Right hindlimb (tissue), 1 donor: ENCODE data around the gene BNIP5.
A peak's percentile ranks its signal among the peaks of the same experiment; 100 is the strongest.

ENCODE experiments used
- DNase-seq: peaks from one replicate; pipeline ENCODE4 v3.0.0-alpha.2; 2018

Gene BNIP5

GRCh38 chr6:36320475-36320874 is 16.2 kb downstream of the BNIP5 start:
- no peak for DNase-seq

GRCh38 chr6:36319821-36320220 is 16.9 kb downstream of the BNIP5 start:
- DNase-seq, result no peak

GRCh38 chr6:36319436-36319762 is 17.3 kb downstream of the BNIP5 start:
- DNase-seq, result no peak

DNA sequence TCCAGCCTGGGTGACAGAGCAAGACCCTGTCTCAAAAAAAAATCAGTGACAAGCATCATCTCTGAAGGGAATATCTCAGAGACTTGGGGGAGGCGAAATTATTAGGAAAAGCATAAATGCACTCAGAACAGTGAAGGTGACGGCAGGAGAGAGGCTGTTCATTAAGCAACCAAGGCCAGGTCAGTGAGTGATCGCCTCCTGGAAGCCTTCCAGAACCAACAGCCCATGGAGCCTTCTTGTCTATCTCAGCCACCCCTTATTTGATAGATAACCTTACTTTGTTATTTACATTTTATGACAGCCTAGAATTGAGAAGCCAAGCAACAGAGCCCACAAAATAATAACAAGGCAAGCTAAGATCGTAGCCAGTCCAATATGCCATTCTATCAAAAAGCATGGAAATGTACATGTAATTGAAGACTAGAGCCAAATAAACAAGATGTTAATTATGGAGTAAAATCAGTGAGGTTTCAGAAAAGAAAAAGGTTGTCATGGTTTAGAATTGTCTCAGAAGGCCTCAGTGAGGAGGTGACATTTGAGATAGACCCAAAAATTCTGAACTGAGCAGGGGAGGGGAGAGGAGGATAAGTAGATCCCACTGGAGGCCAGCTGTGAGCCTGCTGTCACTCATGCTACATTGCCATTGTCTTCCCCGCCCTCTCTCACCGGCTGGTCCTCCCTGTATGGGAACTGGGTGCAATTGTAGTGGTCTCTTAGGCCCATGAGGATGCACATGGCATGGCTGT is 17.8 kb downstream of the BNIP5 start:
- DNase-seq, result no peak

DNA sequence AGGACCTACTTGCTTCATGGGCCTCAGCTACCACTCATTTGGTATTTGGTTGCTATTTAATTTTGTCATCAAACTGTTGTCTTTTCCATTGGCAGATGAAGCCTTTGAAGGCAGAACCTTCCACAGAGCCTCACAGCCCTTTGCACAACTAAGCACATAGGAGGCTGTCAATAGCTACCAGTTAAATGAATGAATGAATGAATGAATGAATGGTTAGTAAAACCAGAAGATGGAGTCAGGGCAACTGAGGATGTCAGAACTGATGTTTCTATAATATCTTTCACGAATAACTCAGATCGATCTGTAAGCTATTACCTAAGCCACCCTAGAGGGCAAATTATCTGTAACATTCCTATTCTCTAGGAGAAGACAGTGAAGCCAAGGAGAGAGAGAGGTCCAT is 19.1 kb downstream of the BNIP5 start:
- DNase-seq, result no peak

GRCh38 chr6:36315921-36316320 is 20.8 kb downstream of the BNIP5 start:
- DNase-seq, result no peak

GRCh38 chr6:36314221-36315014 is 22.3 kb downstream of the BNIP5 start:
- DNase-seq, result no peak

DNA sequence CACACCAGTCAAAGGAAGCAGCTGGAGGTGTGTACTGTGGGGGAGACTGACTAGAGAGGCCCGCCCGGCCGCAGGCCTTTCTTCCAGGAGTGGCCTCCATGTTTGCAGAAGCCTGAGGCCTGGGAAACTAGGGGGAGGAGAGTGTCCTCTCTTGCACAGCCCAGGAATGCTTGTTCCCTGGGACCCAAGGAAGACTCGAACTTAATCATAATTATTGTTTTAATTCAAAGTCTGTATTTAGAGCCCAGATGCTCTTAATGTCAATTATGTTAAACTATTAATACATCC is 23.1 kb downstream of the BNIP5 start:
- DNase-seq, result no peak

DNA sequence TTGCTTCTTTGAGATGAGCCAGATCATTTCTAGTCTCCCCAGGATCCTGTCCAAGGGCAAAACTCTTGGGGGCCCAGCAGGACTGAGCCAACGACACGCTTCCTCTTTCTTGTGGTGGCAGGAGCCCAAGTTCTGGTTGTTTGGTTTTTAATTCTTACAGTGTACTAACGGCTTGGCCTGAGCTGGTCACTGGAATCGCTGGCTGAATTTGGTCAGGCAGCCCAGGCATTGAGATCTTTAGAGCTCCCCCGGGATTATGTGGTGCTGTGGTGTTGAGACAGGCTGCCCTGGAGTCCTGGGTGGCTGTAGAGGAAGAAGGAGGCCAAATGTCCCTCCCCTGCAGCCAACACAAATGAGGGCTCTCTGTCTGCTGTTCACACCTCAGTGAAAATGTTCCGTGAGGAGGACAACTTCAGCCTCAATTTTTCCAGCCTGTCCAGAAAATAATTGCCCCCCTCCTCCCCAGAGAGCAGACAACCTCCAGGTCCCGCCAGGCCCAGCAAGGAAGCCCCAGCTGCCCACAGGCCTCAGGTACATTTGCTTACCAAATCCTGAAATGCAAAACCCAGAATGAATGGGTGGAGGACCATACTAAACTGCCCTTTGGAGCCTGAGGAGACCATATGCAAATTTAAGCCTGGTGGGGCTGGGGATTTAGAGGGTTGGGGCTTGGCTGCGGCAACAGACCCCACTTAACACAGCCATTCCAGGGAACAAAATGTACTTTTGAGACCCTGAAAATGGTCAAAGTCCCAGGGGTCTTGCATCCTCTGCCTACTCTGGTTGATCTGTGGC is 23.6 kb downstream of the BNIP5 start:
- no peak for DNase-seq

GRCh38 chr6:36309900-36310299 is 26.8 kb downstream of the BNIP5 start:
- no peak for DNase-seq

DNA sequence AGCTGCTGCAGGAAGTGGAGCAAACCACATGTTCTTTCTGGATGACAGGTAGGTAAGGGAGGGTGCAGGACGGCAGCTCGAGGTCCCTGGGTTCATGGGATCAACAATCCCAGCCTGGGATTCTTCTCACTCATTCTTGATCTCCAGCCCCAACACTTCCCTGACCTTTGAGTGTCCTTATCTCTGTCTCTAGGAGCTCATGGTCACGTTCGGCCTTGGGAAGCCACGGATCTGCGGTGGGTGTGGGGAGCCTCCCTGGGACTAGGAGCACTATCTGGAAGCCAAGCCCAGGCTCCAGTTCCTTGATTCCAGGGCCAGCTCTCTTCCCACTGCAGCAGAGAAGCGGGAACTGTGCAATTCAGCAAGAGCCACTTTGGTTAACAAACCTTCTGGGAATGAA is 27.5 kb downstream of the BNIP5 start:
- no peak for DNase-seq

DNA sequence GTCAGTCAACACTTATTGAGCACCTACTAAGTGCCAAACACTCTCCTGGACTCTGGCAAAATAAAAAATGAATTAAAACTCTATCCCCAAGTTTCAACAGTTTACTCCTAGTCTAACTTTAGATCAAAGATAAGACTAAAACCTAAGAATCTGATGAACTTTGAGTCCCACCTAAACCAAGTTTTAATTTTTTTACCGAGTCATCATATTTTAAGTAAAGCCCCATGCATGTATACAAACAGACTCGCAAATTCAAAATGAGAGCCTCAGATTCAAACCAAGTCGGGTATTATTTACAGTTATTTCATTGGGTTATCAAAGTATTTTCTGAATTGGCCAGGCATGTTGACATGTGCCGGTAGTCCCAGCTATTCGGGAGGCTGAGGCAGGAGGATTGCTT is 28.2 kb downstream of the BNIP5 start:
- no peak for DNase-seq

DNA sequence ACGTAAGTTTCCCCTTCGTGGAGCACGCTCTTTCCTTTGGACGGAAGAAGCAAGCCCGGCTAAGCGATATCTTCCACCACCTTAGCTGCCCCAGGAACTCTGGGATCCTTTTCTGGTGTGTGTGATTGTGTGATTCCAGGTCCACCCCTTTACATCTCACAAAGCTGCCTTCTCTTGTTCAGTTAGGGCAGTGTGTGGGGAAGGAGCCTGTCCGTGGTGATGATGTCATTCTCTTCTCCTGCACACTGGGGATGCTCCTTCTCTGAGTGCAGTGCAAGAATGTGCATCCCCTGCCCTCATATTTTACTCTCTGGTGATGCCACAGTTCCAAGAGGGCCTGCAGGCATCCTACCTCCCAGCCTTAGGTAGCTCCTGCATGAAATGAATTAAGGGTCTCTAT is 30.3 kb downstream of the BNIP5 start:
- DNase-seq, result no peak

GRCh38 chr6:36305885-36306284 is 30.8 kb downstream of the BNIP5 start:
- no peak for DNase-seq

GRCh38 chr6:36302227-36302976 is 34.3 kb downstream of the BNIP5 start:
- peak; percentile 86 for DNase-seq

GRCh38 chr6:36301781-36302180 is 34.9 kb downstream of the BNIP5 start:
- no peak for DNase-seq

GRCh38 chr6:36301085-36301658 is 35.5 kb downstream of the BNIP5 start:
- no peak for DNase-seq

DNA sequence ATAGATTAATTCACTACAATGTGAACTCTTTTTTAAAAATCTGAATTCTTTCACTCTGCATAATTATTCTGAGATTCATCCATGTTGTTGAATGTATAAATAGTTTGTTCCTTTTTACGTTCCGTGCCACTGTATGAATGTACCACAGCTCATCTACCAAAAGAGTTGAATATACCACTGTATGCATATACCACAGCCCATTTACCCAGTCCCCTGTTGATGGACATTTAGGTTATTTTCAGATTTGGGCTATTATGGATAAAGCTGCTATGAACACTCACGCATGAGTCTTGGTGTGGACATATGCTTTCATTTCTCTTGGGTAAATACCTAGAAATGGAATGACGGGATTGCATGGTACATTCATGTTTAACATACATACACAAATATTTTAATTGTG is 38.7 kb downstream of the BNIP5 start:
- no peak for DNase-seq

- DNase-seq, result no peak
Measured at GRCh38 chr6:36297511-36297910, 39.2 kb downstream of the BNIP5 start.

- no peak for DNase-seq
Measured at GRCh38 chr6:36297051-36297450, 39.6 kb downstream of the BNIP5 start.

- no peak for DNase-seq
Measured at GRCh38 chr6:36296240-36296639, 40.4 kb downstream of the BNIP5 start.

GRCh38 chr6:36292170-36292569 is 44.5 kb downstream of the BNIP5 start:
- DNase-seq, result no peak
